Measurements from ENCODE around the gene LSM3. TPM values are rescaled to one million over a fixed set of nuclear protein-coding genes. Genes with fewer than 3 reads are reported as not detected.

Gene LSM3
- total RNA-seq, 1 donor from 2014 or later, result 24.9 TPM

DNA sequence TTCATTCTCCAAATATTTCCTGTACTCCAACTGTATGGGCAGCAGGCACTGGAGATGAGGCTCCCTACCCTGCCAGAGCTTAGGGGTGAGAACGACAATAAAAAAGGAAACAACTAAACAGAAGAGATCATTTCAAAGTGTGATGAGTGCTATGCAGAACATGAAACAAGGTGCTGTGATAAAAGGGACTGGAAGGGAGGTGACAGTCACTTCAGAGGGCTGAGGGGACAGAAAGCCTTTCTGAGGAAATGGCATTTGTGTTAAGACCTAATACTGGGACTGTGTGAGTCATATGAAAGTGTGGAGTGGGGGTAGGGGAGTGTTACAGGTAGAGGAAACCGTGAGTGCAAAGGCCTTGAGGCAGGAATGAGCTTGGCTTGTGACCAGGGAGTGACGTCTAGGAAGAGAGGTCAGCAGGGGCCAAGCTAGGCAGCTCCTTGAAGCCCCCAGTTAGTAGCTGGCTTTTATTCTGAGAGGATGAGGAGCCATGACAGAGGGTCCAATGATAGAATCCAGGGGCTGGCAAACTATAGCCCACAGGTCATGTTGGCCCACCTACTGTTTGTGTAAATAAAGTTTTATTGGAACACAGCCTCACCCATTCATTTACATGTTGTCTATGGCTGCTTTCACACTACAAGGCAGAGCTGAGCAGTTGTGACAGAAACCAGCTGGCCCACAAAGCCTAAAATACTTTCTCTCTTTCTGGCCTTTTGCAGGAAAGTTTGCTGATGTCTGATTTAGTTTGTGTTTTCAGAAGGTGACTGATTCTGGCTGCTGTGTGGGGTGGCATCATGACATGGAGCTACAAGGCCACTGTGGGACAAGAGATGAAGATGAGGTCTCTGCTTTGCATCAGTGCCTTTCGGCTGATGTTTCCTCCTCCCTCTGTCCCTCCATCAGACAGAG, 56.6 kb downstream of the LSM3 start:
- TF ChIP-seq, protein P1, sequence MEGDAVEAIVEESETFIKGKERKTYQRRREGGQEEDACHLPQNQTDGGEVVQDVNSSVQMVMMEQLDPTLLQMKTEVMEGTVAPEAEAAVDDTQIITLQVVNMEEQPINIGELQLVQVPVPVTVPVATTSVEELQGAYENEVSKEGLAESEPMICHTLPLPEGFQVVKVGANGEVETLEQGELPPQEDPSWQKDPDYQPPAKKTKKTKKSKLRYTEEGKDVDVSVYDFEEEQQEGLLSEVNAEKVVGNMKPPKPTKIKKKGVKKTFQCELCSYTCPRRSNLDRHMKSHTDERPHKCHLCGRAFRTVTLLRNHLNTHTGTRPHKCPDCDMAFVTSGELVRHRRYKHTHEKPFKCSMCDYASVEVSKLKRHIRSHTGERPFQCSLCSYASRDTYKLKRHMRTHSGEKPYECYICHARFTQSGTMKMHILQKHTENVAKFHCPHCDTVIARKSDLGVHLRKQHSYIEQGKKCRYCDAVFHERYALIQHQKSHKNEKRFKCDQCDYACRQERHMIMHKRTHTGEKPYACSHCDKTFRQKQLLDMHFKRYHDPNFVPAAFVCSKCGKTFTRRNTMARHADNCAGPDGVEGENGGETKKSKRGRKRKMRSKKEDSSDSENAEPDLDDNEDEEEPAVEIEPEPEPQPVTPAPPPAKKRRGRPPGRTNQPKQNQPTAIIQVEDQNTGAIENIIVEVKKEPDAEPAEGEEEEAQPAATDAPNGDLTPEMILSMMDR (conservative IDR thresholded peaks at IDR 0.05; ENCODE audit: low read depth, low read length), result no peak
- DNase-seq (ENCODE audit: low read depth), result no peak
- no peak overlapping the region for H3K4me3 ChIP-seq (ENCODE audit: low read depth, low read length)

DNA sequence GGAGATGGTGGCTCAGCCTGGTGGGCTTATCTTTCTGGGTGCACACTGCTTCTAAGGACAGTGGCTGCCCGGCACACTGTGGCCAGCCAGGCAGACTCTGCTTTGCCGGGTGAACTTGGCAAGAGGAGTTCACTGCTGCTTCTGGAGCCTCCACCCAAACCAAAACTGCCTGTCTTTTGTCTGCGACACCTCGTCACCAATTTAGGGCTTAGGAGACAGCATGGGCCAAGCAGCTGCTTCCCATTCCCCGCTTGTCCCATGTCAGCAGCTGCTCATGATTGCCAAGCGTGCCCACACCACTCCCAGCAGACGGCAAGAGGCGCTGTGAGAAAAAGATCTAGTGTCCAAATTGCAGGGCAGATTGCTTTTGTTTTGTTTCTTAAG, 57.3 kb downstream of the LSM3 start:
- TF ChIP-seq, protein P1 (conservative IDR thresholded peaks at IDR 0.05; ENCODE audit: low read depth, low read length), result no peak
- no peak overlapping the region for H3K4me3 ChIP-seq (ENCODE audit: low read depth, low read length)
- DNase-seq (ENCODE audit: low read depth), result no peak

DNA sequence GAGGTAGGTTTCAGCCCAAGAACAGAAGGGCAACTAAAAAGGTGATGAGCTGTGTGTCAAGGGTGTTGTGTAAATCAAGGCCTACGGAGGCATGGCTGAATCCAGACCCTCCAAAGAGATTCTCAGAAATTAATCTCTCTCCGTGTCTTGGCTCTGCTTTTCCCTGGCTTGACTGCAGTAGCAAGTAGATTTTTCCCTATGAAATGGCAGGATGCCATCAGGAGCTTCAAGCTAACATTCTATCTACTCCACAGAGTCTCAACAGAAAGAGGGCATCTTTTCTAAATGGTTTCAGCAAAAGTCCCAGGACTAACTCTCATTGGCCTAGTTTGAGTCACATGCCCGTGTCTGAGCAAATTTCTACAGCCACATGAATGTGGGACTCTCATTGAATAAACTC, 58.3 kb downstream of the LSM3 start:
- H3K4me3 ChIP-seq (ENCODE audit: low read depth, low read length), result no peak overlapping the region
- DNase-seq (ENCODE audit: low read depth), result no peak
- TF ChIP-seq, protein P1 (conservative IDR thresholded peaks at IDR 0.05; ENCODE audit: low read depth, low read length), result no peak

DNA sequence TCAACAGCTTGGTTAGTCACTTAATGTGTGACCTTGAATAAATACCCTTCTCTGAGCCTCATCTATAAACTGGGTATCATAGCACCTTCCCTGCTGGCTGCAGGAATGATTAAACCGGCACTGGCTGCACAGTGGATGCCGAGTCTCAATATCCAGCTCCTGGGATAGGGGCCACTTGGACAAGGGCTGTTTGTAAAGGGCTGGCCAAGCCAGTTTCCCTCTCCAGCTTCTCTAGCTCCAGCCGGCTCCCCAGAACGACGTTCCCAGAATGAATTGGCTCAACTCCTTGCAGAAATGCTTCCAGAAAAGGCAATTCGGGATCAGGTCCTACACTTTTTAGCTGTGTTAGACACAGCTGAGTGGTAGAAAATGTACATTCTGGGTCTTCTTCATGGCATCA, 58.8 kb downstream of the LSM3 start:
- TF ChIP-seq, protein P1 (conservative IDR thresholded peaks at IDR 0.05; ENCODE audit: low read depth, low read length), result no peak

DNA sequence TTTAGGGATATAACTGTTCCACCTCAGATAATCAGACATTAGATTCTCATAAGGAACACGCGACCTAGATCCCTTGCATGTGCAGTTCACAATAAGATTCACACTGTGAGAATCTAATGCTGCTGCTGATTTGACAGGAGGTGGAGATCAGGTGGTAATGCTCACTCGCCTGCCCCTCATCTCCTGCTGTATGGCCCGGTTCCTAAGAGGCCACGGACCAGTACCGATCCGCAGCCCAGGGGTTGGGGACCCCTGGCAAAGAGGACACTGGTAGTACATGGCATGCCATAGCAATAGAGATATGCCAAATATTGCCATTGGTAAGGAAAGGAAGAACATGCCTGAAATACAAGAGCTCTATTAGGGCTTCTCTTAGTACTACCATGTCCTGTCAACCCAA, 59.7 kb downstream of the LSM3 start:
- no peak overlapping the region for H3K4me3 ChIP-seq (ENCODE audit: low read depth, low read length)
- TF ChIP-seq, protein P1 (conservative IDR thresholded peaks at IDR 0.05; ENCODE audit: low read depth, low read length), result no peak
- no peak for DNase-seq (ENCODE audit: low read depth)

More for the DNA sequence above, 58.8 kb downstream of the LSM3 start:
- no peak overlapping the region for H3K4me3 ChIP-seq (ENCODE audit: low read depth, low read length)
- no peak for DNase-seq (ENCODE audit: low read depth)

DNA sequence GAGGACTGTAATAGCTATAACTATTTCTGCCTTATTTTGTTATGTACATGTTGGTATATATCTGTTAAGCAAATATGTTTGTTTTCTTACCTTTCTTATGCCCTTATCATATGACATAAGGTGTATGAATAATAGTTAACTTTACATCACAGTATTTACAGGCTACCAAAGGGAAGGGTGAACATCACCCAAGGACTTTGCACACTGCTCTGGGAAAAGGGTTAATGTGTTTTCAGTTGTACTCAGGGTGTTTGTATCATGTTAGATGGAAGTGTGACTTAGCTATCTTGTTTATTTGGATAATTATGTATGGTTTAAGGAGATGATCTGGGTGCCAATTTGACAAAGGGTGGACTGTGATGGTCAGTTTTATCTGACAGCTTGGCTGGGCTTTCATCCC, 60.3 kb downstream of the LSM3 start:
- TF ChIP-seq, protein P1 (conservative IDR thresholded peaks at IDR 0.05; ENCODE audit: low read depth, low read length), result no peak
- DNase-seq (ENCODE audit: low read depth), result no peak
- H3K4me3 ChIP-seq (ENCODE audit: low read depth, low read length), result no peak overlapping the region

DNA sequence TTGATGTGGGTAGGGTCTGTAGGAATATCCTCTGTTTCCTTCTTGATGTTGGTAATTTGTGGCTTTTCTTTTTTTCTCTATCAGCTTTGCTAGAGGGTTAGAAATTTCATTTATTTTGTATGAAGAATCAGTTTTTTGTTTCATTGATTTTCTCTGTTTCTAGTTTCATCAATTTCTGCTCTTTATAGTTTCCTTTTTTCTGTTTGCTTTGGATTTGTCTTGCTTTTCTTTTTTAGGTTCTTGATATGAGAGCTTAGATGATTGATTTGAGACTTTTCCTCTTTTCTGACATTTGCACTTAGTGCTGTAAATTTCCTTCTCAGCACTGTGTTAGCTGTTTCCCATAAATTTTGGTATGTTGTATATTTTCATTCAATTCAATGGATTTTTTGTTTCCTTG, 61.3 kb downstream of the LSM3 start:
- TF ChIP-seq, protein P1 (conservative IDR thresholded peaks at IDR 0.05; ENCODE audit: low read depth, low read length), result no peak
- no peak for DNase-seq (ENCODE audit: low read depth)
- no peak overlapping the region for H3K4me3 ChIP-seq (ENCODE audit: low read depth, low read length)

Measured in epithelial cell of proximal tubule (primary cell).